ENCODE data around the gene HNRNPC.
"Not testable (repeated sequence)": the region's sequence is repeated elsewhere in the genome, so short reads cannot be mapped to it uniquely, and the experiment has no call there.

The HNRNPC gene

DNA sequence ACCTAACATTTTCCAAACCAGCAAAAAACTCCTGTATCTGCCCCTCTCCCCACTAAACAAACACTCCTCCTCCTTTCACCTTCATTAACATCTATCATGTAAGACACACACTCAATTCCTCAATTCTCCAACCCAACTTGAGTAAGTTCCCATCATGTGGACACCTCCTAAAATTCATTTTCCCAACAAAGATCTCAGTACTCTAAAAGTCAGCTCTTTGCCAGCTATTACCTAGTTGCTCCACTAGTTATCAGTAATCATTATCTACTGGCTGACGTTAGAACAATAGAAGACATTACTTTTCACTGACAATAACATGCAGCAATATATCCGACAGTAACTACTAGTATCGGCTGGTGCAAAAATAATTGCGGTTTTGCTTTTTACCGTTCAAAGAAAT, 42.1 kb downstream of the HNRNPC start:
- H3K27ac ChIP-seq (ENCODE audit: low read depth, low read length, severe bottlenecking): no peak overlapping the region
- WGBS, 2 experiments (ENCODE audit: insufficient coverage in 2 of 2): 88 to 96% methylated on average over 1 to 5 of the region's 5 CpGs
- H3K36me3 ChIP-seq (ENCODE audit: control insufficient read depth, insufficient read depth, low read length): peaks cover 100% of the 10 kb centered on the region
- no peaks in the 10 kb centered on the region for H3K9me3 ChIP-seq (ENCODE audit: control insufficient read depth, low read length)
- H3K4me1 ChIP-seq (ENCODE audit: control insufficient read depth, insufficient read depth, low read length, poor library complexity, severe bottlenecking): no peaks in the 10 kb centered on the region
- no peak overlapping the region for H3K4me3 ChIP-seq (ENCODE audit: extremely low read depth, insufficient read depth, low read length, poor library complexity, severe bottlenecking)

DNA sequence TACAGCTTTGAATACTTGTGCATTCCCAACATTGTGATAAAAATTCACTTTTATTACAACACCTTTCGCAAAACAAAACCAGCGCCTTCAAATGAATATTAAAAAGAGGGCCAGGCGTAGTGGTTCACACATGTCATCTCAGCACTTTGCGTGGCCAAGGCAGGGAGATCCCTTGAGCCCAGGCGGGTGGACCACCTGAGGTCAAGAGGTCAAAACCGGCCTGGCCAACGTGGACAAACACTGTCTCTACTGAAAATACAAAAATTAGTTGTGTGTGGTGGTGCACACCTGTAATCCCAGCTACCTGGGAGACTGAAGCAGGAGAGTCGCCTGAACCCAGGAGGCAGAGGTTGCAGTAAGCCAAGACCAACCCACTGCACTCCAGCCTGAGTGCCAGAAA, 42.8 kb downstream of the HNRNPC start:
- WGBS, 2 experiments (ENCODE audit: insufficient coverage in 2 of 2): 95 to 100% methylated on average over 4 to 5 of the region's 8 CpGs
- Histone ChIP-seq H3K9me3 (ENCODE audit: control insufficient read depth, low read length) (no peaks in the 10 kb centered on the region), H3K4me1 (ENCODE audit: control insufficient read depth, insufficient read depth, low read length, poor library complexity, severe bottlenecking) (no peaks in the 10 kb centered on the region), H3K4me3 (ENCODE audit: extremely low read depth, insufficient read depth, low read length, poor library complexity, severe bottlenecking) (no peak overlapping the region), H3K36me3 (ENCODE audit: control insufficient read depth, insufficient read depth, low read length) (peaks cover 99% of the 10 kb centered on the region), H3K27ac (ENCODE audit: low read depth, low read length, severe bottlenecking) (no peak overlapping the region)

DNA sequence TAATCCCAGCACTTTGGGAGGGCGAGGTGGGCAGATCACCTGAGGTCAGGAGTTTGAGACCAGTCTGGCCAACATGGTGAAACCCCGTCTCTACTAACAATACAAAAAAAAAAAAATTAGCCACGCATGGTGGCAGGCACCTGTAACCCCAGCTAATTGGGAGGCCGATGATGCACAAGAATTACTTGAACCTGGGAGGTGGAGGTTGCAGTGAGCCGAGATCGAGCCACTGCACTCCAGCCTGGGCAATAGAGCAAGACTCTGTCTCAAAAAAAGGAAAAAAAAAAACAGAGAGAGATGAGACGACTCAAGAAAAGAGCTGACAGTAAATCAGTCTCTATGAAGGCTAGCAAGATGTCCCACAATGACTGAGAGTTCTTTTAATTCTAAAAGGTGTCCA, 44.1 kb downstream of the HNRNPC start:
- 92 to 98% methylated on average over 3 to 5 of the region's 7 CpGs for WGBS, 2 experiments (ENCODE audit: insufficient coverage in 2 of 2)
- H3K4me3 ChIP-seq (ENCODE audit: extremely low read depth, insufficient read depth, low read length, poor library complexity, severe bottlenecking); H3K9me3 ChIP-seq (ENCODE audit: control insufficient read depth, low read length); H3K27ac ChIP-seq (ENCODE audit: low read depth, low read length, severe bottlenecking); H3K4me1 ChIP-seq (ENCODE audit: control insufficient read depth, insufficient read depth, low read length, poor library complexity, severe bottlenecking): not testable (repeated sequence)
- H3K36me3 ChIP-seq (ENCODE audit: control insufficient read depth, insufficient read depth, low read length): peaks cover 99% of the 10 kb centered on the region

DNA sequence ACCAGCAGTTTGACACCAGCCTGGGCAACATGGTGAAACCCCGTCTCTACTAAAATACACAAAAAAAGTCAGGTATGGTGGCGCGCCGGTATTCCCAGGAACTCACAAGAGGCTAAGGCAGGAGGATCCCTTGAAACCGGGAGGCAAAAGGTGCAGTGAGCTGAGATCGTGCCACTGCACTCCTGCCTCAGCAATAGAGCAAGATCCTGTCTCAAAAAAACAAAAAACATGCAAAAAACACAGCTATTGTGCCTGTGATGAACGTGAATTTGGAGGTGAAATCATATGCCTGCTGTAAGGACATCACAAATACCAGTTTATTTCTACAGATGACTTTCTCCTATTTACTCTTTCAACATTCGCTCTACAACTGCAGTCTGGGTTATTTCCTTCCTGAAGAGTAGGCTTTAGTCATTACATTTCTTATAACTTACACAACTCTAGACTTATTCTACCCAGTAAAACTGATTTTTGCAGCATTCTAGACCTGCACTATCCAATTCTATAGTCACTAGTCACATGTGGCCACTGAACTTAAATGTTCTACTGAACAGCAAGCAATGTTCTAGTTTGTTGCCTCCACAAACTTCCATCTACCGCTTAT, 48.3 kb downstream of the HNRNPC start:
- WGBS, 2 experiments (ENCODE audit: insufficient coverage in 2 of 2): 96 to 99% methylated on average over 8 to 9 of the region's 9 CpGs
- Histone ChIP-seq H3K9me3 (ENCODE audit: control insufficient read depth, low read length) (no peaks in the 10 kb centered on the region), H3K36me3 (ENCODE audit: control insufficient read depth, insufficient read depth, low read length) (peaks cover 90% of the 10 kb centered on the region), H3K4me1 (ENCODE audit: control insufficient read depth, insufficient read depth, low read length, poor library complexity, severe bottlenecking) (peaks cover 15% of the 10 kb centered on the region), H3K4me3 (ENCODE audit: extremely low read depth, insufficient read depth, low read length, poor library complexity, severe bottlenecking) (no peak overlapping the region), H3K27ac (ENCODE audit: low read depth, low read length, severe bottlenecking) (no peak overlapping the region)

DNA sequence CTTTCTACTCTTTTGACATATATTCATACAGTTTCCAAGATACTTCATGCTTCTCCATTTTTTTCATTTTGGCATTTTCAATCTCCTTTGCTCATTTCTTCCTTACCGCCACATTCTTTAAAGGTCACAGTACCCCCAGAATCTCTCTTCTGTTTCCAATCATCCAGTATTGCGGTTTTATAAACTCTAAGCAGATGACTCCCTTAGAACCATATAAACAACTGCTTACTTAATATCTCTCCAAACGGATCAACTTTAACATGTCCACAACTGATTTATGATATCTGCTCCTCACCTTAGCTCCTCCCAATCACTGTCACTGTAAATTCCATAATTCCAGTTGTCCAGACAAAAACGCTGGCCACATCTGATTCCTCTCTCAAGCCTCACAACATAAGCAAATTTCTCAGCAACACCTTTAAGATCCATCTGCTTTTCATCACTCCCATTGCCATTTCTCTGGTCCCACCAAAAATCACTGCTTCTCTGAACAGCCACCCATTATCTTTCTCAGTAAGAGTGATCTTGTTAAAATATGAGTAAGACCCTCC, 49.6 kb downstream of the HNRNPC start:
- H3K27ac ChIP-seq (ENCODE audit: low read depth, low read length, severe bottlenecking): no peak overlapping the region
- WGBS, 2 experiments (ENCODE audit: insufficient coverage in 2 of 2): 94 to 97% methylated on average over 4 of the region's 4 CpGs
- H3K36me3 ChIP-seq (ENCODE audit: control insufficient read depth, insufficient read depth, low read length): peaks cover 90% of the 10 kb centered on the region
- peaks cover 15% of the 10 kb centered on the region for H3K4me1 ChIP-seq (ENCODE audit: control insufficient read depth, insufficient read depth, low read length, poor library complexity, severe bottlenecking)
- H3K4me3 ChIP-seq (ENCODE audit: extremely low read depth, insufficient read depth, low read length, poor library complexity, severe bottlenecking): no peak overlapping the region
- no peaks in the 10 kb centered on the region for H3K9me3 ChIP-seq (ENCODE audit: control insufficient read depth, low read length)

DNA sequence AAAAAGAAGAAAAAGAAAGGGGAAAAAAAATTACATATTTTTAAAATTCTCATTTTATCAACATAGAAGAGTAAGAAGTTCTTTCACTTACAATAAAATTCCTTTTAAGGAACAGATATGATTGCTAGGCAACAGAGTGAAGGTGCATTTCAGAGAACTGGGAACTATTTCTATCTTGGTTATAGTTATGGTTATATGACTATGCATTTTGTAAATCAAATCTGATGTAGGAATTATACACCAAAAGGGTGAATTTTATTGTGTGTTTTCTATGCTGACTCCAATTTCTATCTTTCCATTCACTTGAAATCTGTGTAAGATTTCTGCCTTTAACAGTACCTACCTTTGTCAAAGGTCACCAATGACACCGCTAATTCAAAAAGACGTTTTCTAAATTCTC, 50.1 kb downstream of the HNRNPC start:
- no peak overlapping the region for H3K4me3 ChIP-seq (ENCODE audit: extremely low read depth, insufficient read depth, low read length, poor library complexity, severe bottlenecking)
- peaks cover 90% of the 10 kb centered on the region for H3K36me3 ChIP-seq (ENCODE audit: control insufficient read depth, insufficient read depth, low read length)
- no peak overlapping the region for H3K27ac ChIP-seq (ENCODE audit: low read depth, low read length, severe bottlenecking)
- no peaks in the 10 kb centered on the region for H3K9me3 ChIP-seq (ENCODE audit: control insufficient read depth, low read length)
- WGBS, 2 experiments (ENCODE audit: insufficient coverage in 2 of 2): 92 to 96% methylated on average over 2 of the region's 2 CpGs
- peaks cover 15% of the 10 kb centered on the region for H3K4me1 ChIP-seq (ENCODE audit: control insufficient read depth, insufficient read depth, low read length, poor library complexity, severe bottlenecking)

DNA sequence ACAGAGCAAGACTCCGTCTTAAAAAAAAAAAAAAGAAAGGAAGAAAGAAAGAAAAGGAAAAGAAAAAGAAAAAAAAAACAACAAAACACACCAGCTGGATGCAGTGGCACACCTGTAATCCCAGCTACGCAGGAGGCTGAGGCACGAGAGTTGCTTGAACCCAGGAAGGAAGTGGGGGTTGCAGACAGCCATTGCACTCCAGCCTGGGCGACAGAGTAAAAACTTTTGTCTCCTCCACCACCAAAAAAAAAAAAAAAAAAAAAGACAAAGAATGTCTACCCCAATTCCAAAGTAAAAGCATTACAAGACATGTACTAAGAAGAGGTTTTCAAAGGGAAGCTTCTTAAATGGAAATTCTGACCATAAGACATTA, 53.4 kb downstream of the HNRNPC start:
- H3K36me3 ChIP-seq (ENCODE audit: control insufficient read depth, insufficient read depth, low read length): peaks cover 86% of the 10 kb centered on the region
- H3K4me1 ChIP-seq (ENCODE audit: control insufficient read depth, insufficient read depth, low read length, poor library complexity, severe bottlenecking): peaks cover 15% of the 10 kb centered on the region
- H3K9me3 ChIP-seq (ENCODE audit: control insufficient read depth, low read length): no peaks in the 10 kb centered on the region
- H3K27ac ChIP-seq (ENCODE audit: low read depth, low read length, severe bottlenecking): no peak overlapping the region
- WGBS, 2 experiments (ENCODE audit: insufficient coverage in 2 of 2): 100% methylated on average over 2 of the region's 4 CpGs; no CpG with 5 or more reads in 1 of the 2 experiments
- H3K4me3 ChIP-seq (ENCODE audit: extremely low read depth, insufficient read depth, low read length, poor library complexity, severe bottlenecking): no peak overlapping the region

DNA sequence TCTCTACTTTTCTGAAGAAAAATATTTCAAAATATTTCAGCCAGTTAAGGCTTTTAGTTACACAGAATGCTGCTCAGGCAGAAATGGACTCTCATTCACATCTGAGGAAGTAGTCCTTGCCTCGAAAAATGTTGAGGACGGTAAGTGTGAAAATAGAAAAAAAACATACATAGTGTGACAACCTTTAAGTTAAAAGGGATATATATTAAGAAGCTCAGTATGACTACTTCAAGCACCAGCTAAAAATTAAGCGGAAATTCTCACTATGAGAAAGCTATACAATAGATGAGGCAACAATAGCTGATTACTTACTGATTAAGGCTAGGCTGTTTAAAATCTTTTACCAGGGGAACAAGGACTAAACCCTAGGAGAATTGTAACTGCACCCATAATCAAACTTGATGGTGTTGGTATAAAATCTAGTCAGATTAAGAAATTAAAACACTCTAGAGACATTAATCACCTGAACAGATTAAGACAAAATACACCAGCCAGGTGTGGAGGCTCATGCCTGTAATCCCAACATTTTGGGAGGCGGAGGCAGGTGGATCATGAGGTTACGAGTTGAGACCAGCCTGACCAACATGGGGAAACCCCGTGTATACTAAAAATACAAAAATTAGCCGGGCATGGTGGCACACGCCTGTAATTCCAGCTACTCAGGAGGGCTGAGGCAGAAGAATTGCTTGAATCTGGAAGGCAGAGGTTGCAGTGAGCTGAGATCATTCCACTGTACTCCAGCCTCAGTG, 53.9 kb downstream of the HNRNPC start:
- no peak overlapping the region for H3K27ac ChIP-seq (ENCODE audit: low read depth, low read length, severe bottlenecking)
- WGBS, 2 experiments (ENCODE audit: insufficient coverage in 2 of 2): 90 to 100% methylated on average over 4 to 5 of the region's 8 CpGs
- peaks cover 13% of the 10 kb centered on the region for H3K4me1 ChIP-seq (ENCODE audit: control insufficient read depth, insufficient read depth, low read length, poor library complexity, severe bottlenecking)
- no peaks in the 10 kb centered on the region for H3K9me3 ChIP-seq (ENCODE audit: control insufficient read depth, low read length)
- peaks cover 81% of the 10 kb centered on the region for H3K36me3 ChIP-seq (ENCODE audit: control insufficient read depth, insufficient read depth, low read length)
- H3K4me3 ChIP-seq (ENCODE audit: extremely low read depth, insufficient read depth, low read length, poor library complexity, severe bottlenecking): no peak overlapping the region

DNA sequence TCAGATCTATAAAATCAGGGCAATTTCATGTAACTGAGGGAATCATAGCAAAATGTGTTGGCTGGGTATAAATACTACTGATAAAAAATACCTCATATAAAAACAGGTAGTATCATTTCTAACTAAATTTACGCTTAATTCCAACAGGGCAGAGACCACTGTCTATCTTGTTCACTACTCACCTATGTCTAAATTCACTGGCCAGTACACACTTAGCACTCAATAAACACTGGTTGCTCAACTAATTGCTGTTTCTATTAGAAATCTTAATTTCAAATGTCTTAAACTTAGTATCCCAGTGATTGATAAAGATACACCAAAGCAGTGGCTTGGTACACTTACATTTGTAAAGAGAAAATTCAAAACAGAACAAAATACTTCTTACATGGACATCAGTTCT, 55.6 kb downstream of the HNRNPC start:
- Histone ChIP-seq H3K9me3 (ENCODE audit: control insufficient read depth, low read length) (no peaks in the 10 kb centered on the region), H3K4me1 (ENCODE audit: control insufficient read depth, insufficient read depth, low read length, poor library complexity, severe bottlenecking) (peaks cover 12% of the 10 kb centered on the region), H3K4me3 (ENCODE audit: extremely low read depth, insufficient read depth, low read length, poor library complexity, severe bottlenecking) (no peak overlapping the region), H3K27ac (ENCODE audit: low read depth, low read length, severe bottlenecking) (no peak overlapping the region), H3K36me3 (ENCODE audit: control insufficient read depth, insufficient read depth, low read length) (peaks cover 87% of the 10 kb centered on the region)
- WGBS, 2 experiments (ENCODE audit: insufficient coverage in 2 of 2): 88 to 100% methylated on average over 1 of the region's 1 CpG

DNA sequence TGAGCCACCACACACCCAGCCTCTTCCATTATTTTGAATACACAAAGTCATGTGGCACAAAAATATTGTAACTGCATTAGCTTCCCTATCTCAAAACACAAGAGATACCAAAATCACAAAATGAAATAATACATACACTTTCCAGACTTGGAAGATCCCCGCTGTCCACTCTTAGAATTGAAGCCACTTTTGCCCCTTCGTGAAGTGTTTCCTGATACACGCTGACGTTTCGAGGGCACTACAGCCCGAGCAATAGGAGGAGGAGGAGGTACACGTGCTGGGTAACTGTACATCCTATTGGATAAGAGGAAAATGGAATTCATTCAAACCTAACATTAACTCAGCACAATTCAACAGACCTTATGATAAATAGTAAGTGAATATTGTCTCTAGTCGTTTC, 56.4 kb downstream of the HNRNPC start:
- H3K4me1 ChIP-seq (ENCODE audit: control insufficient read depth, insufficient read depth, low read length, poor library complexity, severe bottlenecking); H3K4me3 ChIP-seq (ENCODE audit: extremely low read depth, insufficient read depth, low read length, poor library complexity, severe bottlenecking); H3K27ac ChIP-seq (ENCODE audit: low read depth, low read length, severe bottlenecking); H3K9me3 ChIP-seq (ENCODE audit: control insufficient read depth, low read length): not testable (repeated sequence)
- peaks cover 89% of the 10 kb centered on the region for H3K36me3 ChIP-seq (ENCODE audit: control insufficient read depth, insufficient read depth, low read length)
- WGBS, 2 experiments (ENCODE audit: insufficient coverage in 2 of 2): 100% methylated on average over 2 of the region's 8 CpGs; no CpG with 5 or more reads in 1 of the 2 experiments

DNA sequence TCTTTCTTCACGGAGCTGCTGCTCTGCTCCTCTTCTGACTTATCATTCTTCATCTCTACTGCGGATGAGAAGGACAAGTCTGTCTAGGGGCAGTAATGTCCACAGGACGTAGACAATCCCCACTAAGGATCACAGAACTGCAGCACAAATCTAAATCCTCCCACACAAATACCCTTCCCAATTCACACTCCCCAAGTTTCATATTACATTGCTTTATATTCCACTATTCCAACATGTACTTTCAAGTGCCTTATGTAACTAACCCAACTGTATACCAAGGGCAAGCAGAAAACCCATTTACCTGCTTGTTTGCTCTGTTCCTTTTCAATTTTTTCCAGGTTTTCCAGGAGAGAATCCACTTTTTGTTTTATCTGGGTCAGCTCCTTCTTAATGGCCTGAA, 57.7 kb downstream of the HNRNPC start:
- Histone ChIP-seq H3K9me3 (ENCODE audit: control insufficient read depth, low read length) (no peaks in the 10 kb centered on the region), H3K27ac (ENCODE audit: low read depth, low read length, severe bottlenecking) (no peak overlapping the region), H3K36me3 (ENCODE audit: control insufficient read depth, insufficient read depth, low read length) (peaks cover 90% of the 10 kb centered on the region), H3K4me1 (ENCODE audit: control insufficient read depth, insufficient read depth, low read length, poor library complexity, severe bottlenecking) (no peaks in the 10 kb centered on the region), H3K4me3 (ENCODE audit: extremely low read depth, insufficient read depth, low read length, poor library complexity, severe bottlenecking) (no peak overlapping the region)
- 100% methylated on average over 2 of the region's 3 CpGs for WGBS, 2 experiments (ENCODE audit: insufficient coverage in 2 of 2)
